Measurements from ENCODE around the gene CPNE4.

Gene CPNE4

DNA sequence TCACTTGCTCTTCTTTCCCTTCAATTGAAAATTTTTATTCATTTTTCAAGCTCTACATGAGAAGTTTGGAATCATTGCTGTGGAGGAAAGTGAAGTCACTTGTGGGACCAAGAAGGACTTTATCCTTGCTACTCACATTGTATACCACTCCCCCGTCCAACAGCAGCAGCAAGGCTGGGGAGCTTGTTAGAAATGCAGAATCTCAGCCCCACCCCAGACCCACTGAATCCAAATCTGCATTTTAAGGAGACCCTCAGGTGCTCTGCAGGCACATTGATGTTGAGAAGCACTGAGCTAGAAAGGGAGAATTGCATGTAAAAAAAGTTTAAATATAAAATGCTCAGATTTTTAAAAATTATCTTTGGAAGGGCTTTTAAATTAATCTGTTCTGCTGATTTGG, 329.7 kb downstream of the CPNE4 start:
- TF ChIP-seq, protein P1, sequence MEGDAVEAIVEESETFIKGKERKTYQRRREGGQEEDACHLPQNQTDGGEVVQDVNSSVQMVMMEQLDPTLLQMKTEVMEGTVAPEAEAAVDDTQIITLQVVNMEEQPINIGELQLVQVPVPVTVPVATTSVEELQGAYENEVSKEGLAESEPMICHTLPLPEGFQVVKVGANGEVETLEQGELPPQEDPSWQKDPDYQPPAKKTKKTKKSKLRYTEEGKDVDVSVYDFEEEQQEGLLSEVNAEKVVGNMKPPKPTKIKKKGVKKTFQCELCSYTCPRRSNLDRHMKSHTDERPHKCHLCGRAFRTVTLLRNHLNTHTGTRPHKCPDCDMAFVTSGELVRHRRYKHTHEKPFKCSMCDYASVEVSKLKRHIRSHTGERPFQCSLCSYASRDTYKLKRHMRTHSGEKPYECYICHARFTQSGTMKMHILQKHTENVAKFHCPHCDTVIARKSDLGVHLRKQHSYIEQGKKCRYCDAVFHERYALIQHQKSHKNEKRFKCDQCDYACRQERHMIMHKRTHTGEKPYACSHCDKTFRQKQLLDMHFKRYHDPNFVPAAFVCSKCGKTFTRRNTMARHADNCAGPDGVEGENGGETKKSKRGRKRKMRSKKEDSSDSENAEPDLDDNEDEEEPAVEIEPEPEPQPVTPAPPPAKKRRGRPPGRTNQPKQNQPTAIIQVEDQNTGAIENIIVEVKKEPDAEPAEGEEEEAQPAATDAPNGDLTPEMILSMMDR (IDR thresholded peaks at IDR 0.05), result no peak

DNA sequence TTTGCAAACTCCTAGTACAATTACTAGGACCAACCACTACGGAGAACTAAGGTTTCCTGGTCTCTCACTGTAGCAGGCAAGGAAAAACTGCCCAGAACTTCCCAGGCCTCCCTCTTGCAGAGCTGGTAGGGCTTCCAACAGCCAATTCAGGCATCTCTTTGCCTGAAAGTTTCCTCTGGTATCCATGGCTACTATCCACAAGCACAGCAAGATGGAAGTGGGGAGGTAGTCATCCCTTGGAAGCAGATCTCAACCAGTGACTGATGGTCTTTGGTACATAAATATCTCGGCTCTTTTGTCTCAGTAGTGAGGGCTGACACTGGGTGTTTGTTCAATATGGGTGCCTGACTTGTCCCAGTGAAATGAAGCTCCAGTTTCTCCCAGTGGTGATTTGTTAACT, 330.7 kb downstream of the CPNE4 start:
- TF ChIP-seq, protein P1 (IDR thresholded peaks at IDR 0.05), result no peak

DNA sequence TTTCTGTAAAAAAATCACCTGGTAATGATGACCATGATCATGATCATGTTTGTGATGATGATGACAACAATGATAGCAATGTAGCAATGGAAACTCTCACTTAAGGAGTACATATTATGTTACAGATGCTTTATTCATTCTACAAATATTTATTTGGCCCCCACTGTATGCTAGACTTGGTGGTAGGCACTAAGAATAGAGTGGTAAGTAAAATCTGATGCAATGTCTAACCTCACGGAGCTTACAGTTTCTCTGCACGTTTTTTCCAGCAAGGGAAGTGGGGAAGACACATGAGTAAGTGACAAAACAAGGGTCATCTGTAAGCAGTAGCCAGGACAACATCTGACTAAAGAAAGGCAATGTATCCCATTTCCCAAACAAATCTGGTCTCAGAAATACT, 332.7 kb downstream of the CPNE4 start:
- TF ChIP-seq, protein P1 (IDR thresholded peaks at IDR 0.05), result no peak

- TF ChIP-seq, protein P1 (IDR thresholded peaks at IDR 0.05), result no peak
Observed at GRCh38 chr3:131701153-131701770, 333.6 kb downstream of the CPNE4 start.

DNA sequence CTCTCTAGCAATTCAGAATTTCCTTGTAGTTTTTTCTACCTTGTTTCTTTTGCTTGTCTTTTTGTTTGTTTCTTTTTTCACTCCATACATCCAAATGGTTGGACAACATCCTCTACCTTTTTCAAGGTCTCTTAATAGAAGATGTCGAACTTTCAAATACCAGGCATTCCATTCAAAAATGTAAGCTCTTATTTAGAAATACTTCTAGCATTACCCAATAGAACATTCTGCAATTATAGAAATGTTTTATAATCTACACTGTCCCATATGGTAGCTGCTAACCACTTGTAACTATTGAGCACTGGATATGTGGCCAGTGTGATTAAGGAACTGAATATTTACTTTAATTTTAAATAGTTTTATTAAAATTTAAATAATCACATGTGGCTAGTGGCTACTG, 335.8 kb downstream of the CPNE4 start:
- TF ChIP-seq, protein P1 (IDR thresholded peaks at IDR 0.05), result no peak

DNA sequence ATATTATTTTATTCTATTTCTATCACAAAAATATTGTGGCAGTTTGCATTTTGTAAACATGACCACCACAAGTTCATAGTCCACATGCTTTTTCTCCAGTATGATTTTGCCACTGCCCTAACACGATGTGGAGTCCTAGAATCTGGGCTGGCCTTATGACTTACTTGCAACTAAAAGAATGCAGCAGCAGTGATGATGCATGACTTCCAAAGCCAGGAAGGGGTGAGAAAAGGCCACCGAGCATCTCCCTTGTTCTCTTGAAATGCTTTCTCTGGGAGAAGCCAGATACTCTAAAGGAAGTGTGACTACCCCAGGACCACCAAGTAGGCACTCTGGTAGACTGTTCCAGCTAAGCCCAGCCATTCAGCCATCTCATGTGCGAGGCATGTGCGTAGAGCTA, 340.4 kb downstream of the CPNE4 start:
- TF ChIP-seq, protein P1 (IDR thresholded peaks at IDR 0.05), result no peak

- TF ChIP-seq, protein P1 (IDR thresholded peaks at IDR 0.05), result no peak
Observed at GRCh38 chr3:131692356-131692755, 342.5 kb downstream of the CPNE4 start.

DNA sequence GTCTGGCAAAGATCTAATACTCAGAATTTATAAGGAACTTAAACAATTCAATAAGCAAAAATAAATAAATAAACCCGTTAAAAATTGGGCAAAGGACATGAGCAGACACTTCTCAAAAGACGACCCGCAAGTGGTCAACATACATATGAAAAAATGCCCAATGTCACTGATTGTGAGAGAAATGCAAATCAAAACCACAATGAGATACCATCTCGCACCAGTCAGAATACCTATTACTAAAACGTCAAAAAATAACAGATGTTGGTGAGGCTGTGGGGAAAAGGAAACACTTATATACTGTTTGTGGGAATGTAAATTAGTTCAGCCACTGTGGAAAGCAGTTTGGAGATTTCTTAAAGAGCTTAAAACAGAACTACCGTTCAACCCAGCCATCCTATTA, 344.0 kb downstream of the CPNE4 start:
- TF ChIP-seq, protein P1 (IDR thresholded peaks at IDR 0.05), result no peak

Measured in LNCAP (cell line).